ENCODE data around the gene CEP63.
"Not testable (repeated sequence)": the region's sequence is repeated elsewhere in the genome, so short reads cannot be mapped to it uniquely, and the experiment has no call there.

Gene CEP63

GRCh38 chr3:134564991-134565390, 79.1 kb downstream of the CEP63 start:
- POLR2A ChIA-PET: no interaction called here
- no peak for TF ChIP-seq CTCF (IDR thresholded peaks at IDR 0.05; ENCODE audit: control extremely low read depth, extremely low read depth, low read depth, missing control alignments)
- CTCF ChIA-PET: interaction anchor here (1.2 kb wide), 2 partner anchors 14 to 36 kb away, joined by 3 read pairs; no protein-coding TSS in a partner anchor
- no peak for DNase-seq (ENCODE audit: extremely low spot score)

GRCh38 chr3:134567605-134568004, 81.7 kb downstream of the CEP63 start:
- DNase-seq (ENCODE audit: extremely low spot score): no peak
- ChIA-PET POLR2A (no interaction called here), CTCF (interaction anchor here (0.8 kb wide), 1 partner anchor 13 kb away, joined by 3 read pairs; no protein-coding TSS in a partner anchor)
- no peak for TF ChIP-seq CTCF (IDR thresholded peaks at IDR 0.05; ENCODE audit: control extremely low read depth, extremely low read depth, low read depth, missing control alignments)

- CTCF ChIA-PET: no interaction called here
- POLR2A ChIA-PET: no interaction called here
- TF ChIP-seq CTCF (IDR thresholded peaks at IDR 0.05; ENCODE audit: control extremely low read depth, extremely low read depth, low read depth, missing control alignments): no peak
- no peak for DNase-seq (ENCODE audit: extremely low spot score)
Observed at GRCh38 chr3:134568790-134569189, 82.9 kb downstream of the CEP63 start.

- POLR2A ChIA-PET; DNase-seq (ENCODE audit: extremely low spot score); CTCF ChIA-PET: not testable (repeated sequence)
Observed at GRCh38 chr3:134569899-134570298, 84.0 kb downstream of the CEP63 start.

GRCh38 chr3:134576426-134576825, 90.6 kb downstream of the CEP63 start:
- no peak for DNase-seq (ENCODE audit: extremely low spot score)
- TF ChIP-seq CTCF (IDR thresholded peaks at IDR 0.05; ENCODE audit: control extremely low read depth, extremely low read depth, low read depth, missing control alignments): no peak
- CTCF ChIA-PET: no interaction called here
- POLR2A ChIA-PET: no interaction called here

DNA sequence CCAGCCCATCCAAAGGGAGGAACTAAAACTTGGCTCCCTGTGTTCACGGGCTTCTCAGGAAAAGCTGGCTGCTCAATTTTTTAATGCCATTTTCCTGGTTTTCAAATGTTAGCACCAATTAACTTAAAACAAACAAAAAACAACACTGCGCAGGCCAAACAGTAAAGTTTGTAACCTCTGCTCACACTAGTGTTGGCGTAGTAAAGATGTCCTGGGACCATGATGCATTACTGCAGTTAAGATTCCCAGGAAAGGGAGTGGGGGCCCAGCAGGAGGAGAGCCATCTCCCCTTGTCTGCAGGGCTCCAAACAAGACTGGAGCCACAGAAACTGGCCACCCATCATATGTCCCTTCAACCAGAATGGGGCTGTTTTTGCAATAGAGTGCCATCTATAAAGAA, 91.0 kb downstream of the CEP63 start:
- ChIA-PET POLR2A (no interaction called here), CTCF (no interaction called here)
- DNase-seq (ENCODE audit: extremely low spot score): no peak
- TF ChIP-seq CTCF (IDR thresholded peaks at IDR 0.05; ENCODE audit: control extremely low read depth, extremely low read depth, low read depth, missing control alignments): no peak

- POLR2A ChIA-PET: no interaction called here
- DNase-seq (ENCODE audit: extremely low spot score): no peak
- no peak for TF ChIP-seq CTCF (IDR thresholded peaks at IDR 0.05; ENCODE audit: control extremely low read depth, extremely low read depth, low read depth, missing control alignments)
- CTCF ChIA-PET: interaction anchor here (1.1 kb wide), 1 partner anchor 14 kb away, joined by 3 read pairs; no protein-coding TSS in a partner anchor
Observed at GRCh38 chr3:134579141-134579665, 93.3 kb downstream of the CEP63 start.
